H9 (cell line): ENCODE data around the gene TGFBI. TPM values are rescaled to one million over a fixed set of nuclear protein-coding genes. Genes with fewer than 3 reads are reported as not detected.

Experiments
- DNase-seq: peaks from one replicate; pipeline ENCODE4 v3.0.0-alpha.2; 2017
- H2AFZ ChIP-seq: one replicate; pipeline ENCODE4 v1.6.1; 2013; ENCODE audit warnings: mild to moderate bottlenecking, low read length, control low read depth, moderate library complexity
- H2AK5ac ChIP-seq: 2 replicates; pipeline ENCODE4 v1.6.1; 2013; ENCODE audit warnings: low read length, control low read depth, mixed read lengths; ENCODE audit not compliant: insufficient read length
- H2BK120ac ChIP-seq: one replicate; pipeline ENCODE4 v1.6.1; 2013; ENCODE audit warnings: low read depth, mild to moderate bottlenecking, low read length, control low read depth, inconsistent platforms; ENCODE audit not compliant: poor library complexity, severe bottlenecking
- H2BK12ac ChIP-seq: 2 replicates; pipeline ENCODE4 v1.6.1; 2013; ENCODE audit warnings: low read length, control low read depth, mixed read lengths, low read depth; ENCODE audit not compliant: insufficient read length
- H2BK15ac ChIP-seq: 2 replicates; pipeline ENCODE4 v1.6.1; 2013; ENCODE audit warnings: low read depth, low read length, control low read depth
- H2BK20ac ChIP-seq: one replicate; pipeline ENCODE4 v1.6.1; 2013; ENCODE audit warnings: low read depth, mild to moderate bottlenecking, low read length, control low read depth, inconsistent platforms; ENCODE audit not compliant: poor library complexity, severe bottlenecking
- H2BK5ac ChIP-seq: 2 replicates; pipeline ENCODE4 v1.6.1; 2013; ENCODE audit warnings: low read length, control low read depth, mixed read lengths; ENCODE audit not compliant: insufficient read length
- H3K14ac ChIP-seq: 2 replicates; pipeline ENCODE4 v1.6.1; 2013; ENCODE audit warnings: low read length, control low read depth; ENCODE audit not compliant: insufficient read depth
- H3K18ac ChIP-seq: 2 replicates; pipeline ENCODE4 v1.6.1; 2013; ENCODE audit warnings: low read depth, mild to moderate bottlenecking, mixed read lengths, low read length, control low read depth; ENCODE audit not compliant: insufficient read length
- H3K23ac ChIP-seq: 2 replicates; pipeline ENCODE4 v1.6.1; 2013; ENCODE audit warnings: low read length, control low read depth, mixed read lengths, low read depth; ENCODE audit not compliant: insufficient read length
- H3K23me2 ChIP-seq: 2 replicates; pipeline ENCODE4 v1.6.1; 2013; ENCODE audit warnings: low read depth, mild to moderate bottlenecking, mixed read lengths, low read length, control low read depth; ENCODE audit not compliant: insufficient read length, poor library complexity, severe bottlenecking
- H3K27ac ChIP-seq: 2 replicates; pipeline ENCODE4 v1.5.1; 2013; ENCODE audit warnings: low read length, control low read depth, mixed read lengths, low read depth; ENCODE audit not compliant: insufficient read length
- H3K27me3 ChIP-seq: 2 replicates; pipeline ENCODE4 v1.6.1; 2013; ENCODE audit warnings: low read length, control low read depth, inconsistent platforms; ENCODE audit not compliant: insufficient read depth
- H3K4ac ChIP-seq: 2 replicates; pipeline ENCODE4 v1.6.1; 2013; ENCODE audit warnings: low read depth, mild to moderate bottlenecking, control low read depth, inconsistent platforms, low read length, moderate library complexity
- H3K4me1 ChIP-seq: 2 replicates; pipeline ENCODE4 v1.6.1; 2013; ENCODE audit warnings: low read length, control low read depth, inconsistent platforms; ENCODE audit not compliant: insufficient read depth
- H3K4me2 ChIP-seq: 2 replicates; pipeline ENCODE4 v1.6.1; 2013; ENCODE audit warnings: low read length, control low read depth, mixed read lengths; ENCODE audit not compliant: insufficient read length, insufficient read depth
- H3K56ac ChIP-seq: 2 replicates; pipeline ENCODE4 v1.6.1; 2013; ENCODE audit warnings: low read depth, mild to moderate bottlenecking, mixed read lengths, low read length, control low read depth; ENCODE audit not compliant: insufficient read length
- H3K79me1 ChIP-seq: 2 replicates; pipeline ENCODE4 v1.6.1; 2013; ENCODE audit warnings: low read depth, mild to moderate bottlenecking, moderate library complexity, low read length, control low read depth, inconsistent platforms; ENCODE audit not compliant: insufficient read depth, poor library complexity, severe bottlenecking
- H3K79me2 ChIP-seq: 2 replicates; pipeline ENCODE4 v1.6.1; 2013; ENCODE audit warnings: low read length, control low read depth, inconsistent platforms; ENCODE audit not compliant: insufficient read depth
- H3K9ac ChIP-seq: 2 replicates; pipeline ENCODE4 v1.6.1; 2013; ENCODE audit warnings: low read length, control low read depth, mixed read lengths; ENCODE audit not compliant: insufficient read length; ENCODE audit errors: extremely low read depth
- H3K9me3 ChIP-seq: one replicate; pipeline ENCODE4 v1.6.1; 2013; ENCODE audit warnings: low read depth, low read length, inconsistent platforms; ENCODE audit not compliant: control insufficient read depth
- H3T11ph ChIP-seq: one replicate; pipeline ENCODE4 v1.6.1; 2013; ENCODE audit warnings: mild to moderate bottlenecking, low read length, control low read depth, inconsistent platforms
- H4K20me1 ChIP-seq: one replicate; pipeline ENCODE4 v1.6.1; 2013; ENCODE audit not compliant: control insufficient read depth, insufficient read length, insufficient read depth
- H4K5ac ChIP-seq: 2 replicates; pipeline ENCODE4 v1.6.1; 2013; ENCODE audit warnings: low read depth, mild to moderate bottlenecking, mixed read lengths, low read length, control low read depth; ENCODE audit not compliant: insufficient read length
- H4K8ac ChIP-seq: replicated peaks from 2 replicates; pipeline ENCODE4 v1.6.1; 2013; ENCODE audit warnings: low read length, control low read depth, mixed read lengths, low read depth; ENCODE audit not compliant: insufficient read length
- H4K91ac ChIP-seq: 2 replicates; pipeline ENCODE4 v1.6.1; 2013; ENCODE audit warnings: low read depth, mild to moderate bottlenecking, moderate library complexity, mixed read lengths, low read length, control low read depth; ENCODE audit not compliant: insufficient read length
- H3K27ac Mint-ChIP-seq, 3 experiments: 2 replicates in 2 of 3; 3 replicates in 1 of 3; pipeline ENCODE4 v1.8.0; 2020 to 2021; ENCODE audit warnings: mixed read lengths in 3 of 3, mild to moderate bottlenecking in 1 of 3, moderate library complexity in 1 of 3
- H3K27me3 Mint-ChIP-seq: 2 replicates; pipeline ENCODE4 v1.8.0; 2021; ENCODE audit warnings: low read depth, mild to moderate bottlenecking, moderate library complexity, mixed read lengths
- H3K36me3 Mint-ChIP-seq, 3 experiments: 2 replicates in 2 of 3; 3 replicates in 1 of 3; pipeline ENCODE4 v1.8.0; 2020 to 2021; ENCODE audit warnings: low read depth in 3 of 3, mixed read lengths in 3 of 3; ENCODE audit not compliant: insufficient read depth in 1 of 3
- H3K4me1 Mint-ChIP-seq, 2 experiments: 2 replicates each; pipeline ENCODE4 v1.8.0; 2020; ENCODE audit warnings: mixed read lengths in 2 of 2
- H3K4me3 Mint-ChIP-seq, 2 experiments: 2 replicates in 1 of 2; 3 replicates in 1 of 2; pipeline ENCODE4 v1.8.0; 2020 to 2021; ENCODE audit warnings: mild to moderate bottlenecking in 2 of 2, mixed read lengths in 2 of 2, moderate library complexity in 1 of 2
- H3K9me3 Mint-ChIP-seq, 2 experiments: 2 replicates in 1 of 2; 3 replicates in 1 of 2; pipeline ENCODE4 v1.8.0; 2020; ENCODE audit warnings: mild to moderate bottlenecking in 2 of 2, mixed read lengths in 2 of 2, moderate library complexity in 1 of 2
- CTCF ChIP-seq: fragments of 200-600 bp; sonication (generic); conservative IDR thresholded peaks from 3 replicates; pipeline ENCODE4 v1.8.0; 2021; ENCODE audit warnings: antibody characterized with exemption, mild to moderate bottlenecking
- WGBS: extraction: QIAGEN DNeasy Blood & Tissue Kit; methylation state at CpG from one replicate; pipeline ENCODE4 v1.1.7; 2013; ENCODE audit warnings: missing lambda C conversion rate, low lambda C conversion rate, mixed read lengths; ENCODE audit not compliant: insufficient read length; ENCODE audit errors: extremely low coverage; 5-methylcytosine and 5-hydroxymethylcytosine counted together
- total RNA-seq: library from RNA; stranded (reverse); gene quantifications from 2 replicates; pipeline ENCODE4 v1.2.1, GENCODE V29; 2021

Gene TGFBI
- total RNA-seq, 1 experiment from 2014 or later = 4.7 TPM

GRCh38 chr5:136040746-136041415 lies 12.1 kb downstream of the TGFBI start:
- H3K9me3 Mint-ChIP-seq = peaks cover 2 to 6% of the 10 kb centered on the region in 2 experiments; a peak in 4 of 5 replicates
- no peak overlapping the region for H3K14ac ChIP-seq
- H3K27ac ChIP-seq = no peak overlapping the region
- H3K27me3 ChIP-seq = no peaks in the 10 kb centered on the region; the same call in 1 of the 2 replicates
- H3K4ac ChIP-seq = no peak overlapping the region
- H3K23ac ChIP-seq = no peak overlapping the region
- no peak overlapping the region for H3K4me2 ChIP-seq
- TF ChIP-seq CTCF = no peak
- H3K56ac ChIP-seq = no peak overlapping the region
- no peaks in the 10 kb centered on the region for H4K20me1 ChIP-seq
- no peak for DNase-seq
- no CpG with 5 or more reads among the region's 4 CpGs for WGBS
- H3T11ph ChIP-seq = no peak overlapping the region
- no peak overlapping the region for H2BK15ac ChIP-seq
- peaks cover 0 to 6% (median 0%) of the 10 kb centered on the region in 3 experiments; a peak in 2 of 7 replicates for H3K36me3 Mint-ChIP-seq
- no peak overlapping the region for H3K18ac ChIP-seq
- H2BK120ac ChIP-seq = no peak overlapping the region
- no peaks in the 10 kb centered on the region for H3K23me2 ChIP-seq
- no peak overlapping the region for H4K91ac ChIP-seq
- no peaks in the 10 kb centered on the region for H3K9me3 ChIP-seq
- no peaks in the 10 kb centered on the region for H3K79me2 ChIP-seq
- no peak overlapping the region for H3K27ac Mint-ChIP-seq
- no peak overlapping the region for H2AK5ac ChIP-seq
- H3K4me3 Mint-ChIP-seq = no peak overlapping the region
- no peak overlapping the region for H4K5ac ChIP-seq
- peaks cover 36% of the 10 kb centered on the region for H3K27me3 Mint-ChIP-seq
- no peaks in the 10 kb centered on the region for H3K4me1 ChIP-seq
- H3K9ac ChIP-seq = no peak overlapping the region
- H2BK20ac ChIP-seq = no peak overlapping the region
- H3K79me1 ChIP-seq = no peaks in the 10 kb centered on the region
- peaks cover 13 to 15% of the 10 kb centered on the region in 2 experiments for H3K4me1 Mint-ChIP-seq
- no peak overlapping the region for H2BK5ac ChIP-seq
- H2BK12ac ChIP-seq = no peak overlapping the region
- no peak overlapping the region for H4K8ac ChIP-seq
- H2AFZ ChIP-seq = no peak overlapping the region
